ENCODE data around the gene CSNK2A3. TPM values are rescaled to one million over a fixed set of nuclear protein-coding genes. Genes with fewer than 3 reads are reported as not detected.

The CSNK2A3 gene
- total RNA-seq, 4 donors from 2014 or later = 1.0 to 3.0 (median 2.0) TPM

DNA sequence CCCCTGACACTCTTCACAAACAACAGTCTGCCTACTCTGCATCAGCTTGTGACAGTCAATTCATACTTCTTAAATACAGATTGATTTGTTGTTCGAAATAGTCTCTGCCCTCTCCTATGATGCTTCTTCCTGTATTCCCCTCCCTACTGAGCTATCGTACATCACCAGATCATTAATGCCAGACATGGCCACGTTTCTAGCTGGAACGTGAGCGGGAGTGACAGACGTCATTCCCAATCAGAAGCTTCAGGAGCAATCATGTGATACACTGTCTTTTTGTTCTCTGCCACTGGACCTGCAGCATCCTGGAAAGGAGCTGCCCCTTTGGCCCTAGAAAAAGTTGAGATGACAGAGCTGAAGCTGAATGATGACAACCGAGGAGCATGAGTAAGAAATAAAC is 48.5 kb downstream of the CSNK2A3 start:
- intact Hi-C loops (cut with DNase I; ENCODE audit: low total_unique reads) = no loop called here

GRCh38 chr11:11302565-11302964 is 50.5 kb downstream of the CSNK2A3 start:
- Histone ChIP-seq H3K27me3 (no peaks in the 10 kb centered on the region), H3K9me3 (no peaks in the 10 kb centered on the region), H3K27ac (no peak overlapping the region), H3K36me3 (no peaks in the 10 kb centered on the region), H3K4me3 (no peak overlapping the region), H3K4me1 (no peaks in the 10 kb centered on the region)
- TF ChIP-seq POLR2A (IDR thresholded peaks at IDR 0.05) (no peak), CTCF (IDR thresholded peaks at IDR 0.05) (no peak)
- DNase-seq = no peak
- intact Hi-C loops (cut with DNase I; ENCODE audit: low total_unique reads) = no loop called here

More for the DNA sequence above, 48.5 kb downstream of the CSNK2A3 start:
- Histone ChIP-seq H3K36me3 (no peaks in the 10 kb centered on the region), H3K27me3 (no peaks in the 10 kb centered on the region), H3K4me3 (no peak overlapping the region), H3K9me3 (no peaks in the 10 kb centered on the region), H3K27ac (no peak overlapping the region), H3K4me1 (no peaks in the 10 kb centered on the region)
- TF ChIP-seq POLR2A (IDR thresholded peaks at IDR 0.05) = no peak
- TF ChIP-seq CTCF (IDR thresholded peaks at IDR 0.05) = no peak
- no peak for DNase-seq

Measured in uterus (tissue), 4 donors.